Smooth muscle cell (in vitro differentiated cells): ENCODE data around the gene VAC14. TPM values are rescaled to one million over a fixed set of nuclear protein-coding genes. Genes with fewer than 3 reads are reported as not detected.

Experiments used
- DNase-seq: peaks from one replicate; lab custom pipeline; 2025; ENCODE audit not compliant: unreplicated experiment; lab: John Stamatoyannopoulos, UW
- H2AFZ ChIP-seq: fragments of 200-600 bp; sonication (generic); 2 replicates; pipeline ENCODE4 v1.6.0; 2016; ENCODE audit warnings: antibody characterized with exemption, low read depth, mild to moderate bottlenecking
- H3F3A ChIP-seq: fragments of 200-600 bp; sonication (generic); 2 replicates; pipeline ENCODE4 v1.6.0; 2017; ENCODE audit warnings: antibody characterized with exemption, low read depth
- H3K27ac ChIP-seq: fragments of 200-600 bp; sonication (generic); 2 replicates; pipeline ENCODE4 v1.5.1; 2016; ENCODE audit warnings: low read depth, mild to moderate bottlenecking
- H3K27me3 ChIP-seq: fragments of 200-600 bp; sonication (generic); 2 replicates; pipeline ENCODE4 v1.6.1; 2016; ENCODE audit warnings: low read depth, mild to moderate bottlenecking
- H3K36me3 ChIP-seq: fragments of 200-600 bp; sonication (generic); 2 replicates; pipeline ENCODE4 v1.5.1; 2016; ENCODE audit warnings: low read depth
- H3K4me1 ChIP-seq: fragments of 200-600 bp; sonication (generic); 2 replicates; pipeline ENCODE4 v1.5.1; 2016; ENCODE audit warnings: low read depth
- H3K4me2 ChIP-seq: fragments of 200-600 bp; sonication (generic); 2 replicates; pipeline ENCODE4 v1.6.0; 2016; ENCODE audit warnings: mild to moderate bottlenecking
- H3K4me3 ChIP-seq: fragments of 200-600 bp; sonication (generic); 2 replicates; pipeline ENCODE4 v1.5.1; 2016; ENCODE audit warnings: mild to moderate bottlenecking
- H3K79me2 ChIP-seq: fragments of 200-600 bp; sonication (generic); 2 replicates; pipeline ENCODE4 v1.6.0; 2016; ENCODE audit warnings: low read depth, mild to moderate bottlenecking
- H3K9ac ChIP-seq: fragments of 200-600 bp; sonication (generic); 2 replicates; pipeline ENCODE4 v1.6.0; 2016; ENCODE audit warnings: low read depth
- H3K9me3 ChIP-seq: fragments of 200-600 bp; sonication (generic); replicated peaks from 2 replicates; pipeline ENCODE4 v1.5.1; 2016; ENCODE audit warnings: low read depth
- H4K20me1 ChIP-seq: fragments of 200-600 bp; sonication (generic); 2 replicates; pipeline ENCODE4 v1.6.0; 2016; ENCODE audit warnings: low read depth
- WGBS: methylation state at CpG from one replicate; pipeline ENCODE4 v1.1.7; 2016; ENCODE audit warnings: low lambda C conversion rate; 5-methylcytosine and 5-hydroxymethylcytosine counted together
- polyA plus RNA-seq: library from polyadenylated mRNA; unstranded; fragments of >200 nt; fragmentation: Nextera tagmentation; extraction: Ambion mirVana; gene quantifications from 2 replicates; pipeline ENCODE4 v1.2.1, GENCODE V29; 2016
- total RNA-seq: library from RNA; depleted of rRNA; stranded (reverse); fragments of >200 nt; gene quantifications from 2 replicates; pipeline ENCODE4 v1.2.3, GENCODE V29; 2014
- TF ChIP-seq, protein P1 (sequence below): fragments of 200-600 bp; sonication (generic); IDR thresholded peaks from 2 replicates; pipeline ENCODE4 v1.5.1; 2017; ENCODE audit warnings: borderline replicate concordance, mild to moderate bottlenecking, antibody characterized with exemption; ENCODE audit not compliant: insufficient read depth, poor library complexity, severe bottlenecking

Gene VAC14
- total and polyA plus RNA-seq, 2 experiments from 2014 or later = 27.9 to 52.3 TPM

DNA sequence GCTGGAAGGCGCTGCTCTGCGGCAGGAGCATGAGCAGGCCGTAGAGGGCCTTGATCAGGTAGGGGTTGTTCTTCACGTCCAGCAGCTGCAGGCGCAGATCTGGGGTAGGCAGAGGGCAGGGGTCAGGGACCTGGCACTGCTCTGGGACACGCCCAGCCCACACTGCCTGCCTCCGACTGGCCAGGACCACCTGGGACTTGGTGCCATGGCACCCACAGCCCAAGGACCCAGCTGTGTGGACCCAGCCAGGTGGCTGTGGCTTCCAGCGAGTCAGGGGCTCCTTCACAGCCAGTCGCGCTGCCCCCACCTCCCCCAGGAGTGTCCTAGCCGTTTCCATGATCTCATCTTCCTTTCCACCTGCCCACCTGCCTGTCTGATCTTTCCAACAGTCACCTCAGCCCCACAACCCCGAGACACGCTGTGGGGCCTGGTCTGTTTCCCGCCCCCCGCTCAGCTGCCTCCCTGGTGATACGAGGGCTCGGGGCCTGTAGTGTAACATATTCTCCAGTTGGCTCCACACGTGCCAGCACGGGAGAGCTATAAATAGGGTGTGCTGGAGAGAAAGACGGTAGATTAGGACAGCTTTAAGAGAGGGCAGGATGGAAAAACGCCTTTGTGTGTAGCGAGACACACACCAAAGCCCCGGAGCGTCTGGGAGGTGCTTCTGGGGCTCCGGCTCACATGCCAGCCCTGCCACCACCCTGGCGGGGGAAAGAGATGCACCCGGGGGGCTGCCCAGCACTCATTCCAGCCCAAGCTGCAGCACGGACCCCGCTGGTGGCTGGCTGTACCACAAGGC lies 107.9 kb downstream of the VAC14 start:
- Histone ChIP-seq H3K4me2 (peak overlapping the region; percentile 72), H3K4me1 (peaks cover 13% of the 10 kb centered on the region), H3F3A (peaks cover 15% of the 10 kb centered on the region), H3K36me3 (no peaks in the 10 kb centered on the region), H2AFZ (no peak overlapping the region), H3K9ac (no peak overlapping the region), H3K9me3 (no peaks in the 10 kb centered on the region), H3K79me2 (no peaks in the 10 kb centered on the region), H3K27ac (peak overlapping the region; percentile 85), H3K27me3 (no peaks in the 10 kb centered on the region), H4K20me1 (no peaks in the 10 kb centered on the region), H3K4me3 (no peak overlapping the region)
- TF ChIP-seq, protein P1, sequence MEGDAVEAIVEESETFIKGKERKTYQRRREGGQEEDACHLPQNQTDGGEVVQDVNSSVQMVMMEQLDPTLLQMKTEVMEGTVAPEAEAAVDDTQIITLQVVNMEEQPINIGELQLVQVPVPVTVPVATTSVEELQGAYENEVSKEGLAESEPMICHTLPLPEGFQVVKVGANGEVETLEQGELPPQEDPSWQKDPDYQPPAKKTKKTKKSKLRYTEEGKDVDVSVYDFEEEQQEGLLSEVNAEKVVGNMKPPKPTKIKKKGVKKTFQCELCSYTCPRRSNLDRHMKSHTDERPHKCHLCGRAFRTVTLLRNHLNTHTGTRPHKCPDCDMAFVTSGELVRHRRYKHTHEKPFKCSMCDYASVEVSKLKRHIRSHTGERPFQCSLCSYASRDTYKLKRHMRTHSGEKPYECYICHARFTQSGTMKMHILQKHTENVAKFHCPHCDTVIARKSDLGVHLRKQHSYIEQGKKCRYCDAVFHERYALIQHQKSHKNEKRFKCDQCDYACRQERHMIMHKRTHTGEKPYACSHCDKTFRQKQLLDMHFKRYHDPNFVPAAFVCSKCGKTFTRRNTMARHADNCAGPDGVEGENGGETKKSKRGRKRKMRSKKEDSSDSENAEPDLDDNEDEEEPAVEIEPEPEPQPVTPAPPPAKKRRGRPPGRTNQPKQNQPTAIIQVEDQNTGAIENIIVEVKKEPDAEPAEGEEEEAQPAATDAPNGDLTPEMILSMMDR = no peak
- 68% methylated on average over 27 of the region's 29 CpGs for WGBS
- no peak for DNase-seq

DNA sequence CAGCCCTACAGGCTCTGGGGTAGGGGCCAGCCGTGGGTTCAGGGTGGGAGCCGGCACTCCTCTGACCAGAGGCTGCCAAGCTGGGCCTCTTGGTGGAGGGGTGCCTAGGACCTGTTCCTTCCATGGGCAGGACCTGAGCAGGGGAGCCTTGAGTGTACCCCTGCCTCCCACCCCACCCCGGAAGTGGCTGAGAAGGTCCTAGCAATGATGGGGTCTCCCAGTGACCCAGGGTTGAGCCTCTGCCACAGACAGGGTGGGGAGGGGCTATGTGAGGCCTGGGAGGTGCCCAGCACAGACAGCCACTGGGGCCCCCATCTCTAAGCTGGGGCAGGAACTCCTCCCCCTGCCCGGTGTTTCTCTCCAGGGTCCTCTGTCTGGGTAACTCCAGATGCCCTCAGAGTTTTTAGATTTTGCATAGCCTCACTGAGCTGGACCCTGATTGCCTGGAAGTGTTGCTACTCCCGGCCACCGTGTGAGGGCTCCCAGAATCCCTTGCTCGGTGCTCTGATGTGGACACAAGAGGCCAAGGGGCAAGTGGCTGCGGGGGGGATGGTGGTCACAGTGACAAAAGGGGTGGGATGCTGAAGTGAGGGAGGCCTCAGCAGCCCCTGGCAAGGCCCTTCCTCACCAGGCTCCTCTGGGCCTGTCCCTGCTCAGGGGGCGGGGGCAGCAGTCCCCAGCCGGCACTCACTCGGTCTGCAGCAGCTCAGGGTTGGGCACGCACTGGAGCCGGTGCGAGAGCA lies 108.7 kb downstream of the VAC14 start:
- Histone ChIP-seq H3K79me2 (no peaks in the 10 kb centered on the region), H3K36me3 (no peaks in the 10 kb centered on the region), H3K4me1 (peaks cover 13% of the 10 kb centered on the region), H3K9me3 (no peaks in the 10 kb centered on the region), H3F3A (peaks cover 15% of the 10 kb centered on the region), H3K9ac (peak overlapping the region; percentile 31), H3K4me2 (peak overlapping the region; percentile 72), H2AFZ (no peak overlapping the region), H4K20me1 (no peaks in the 10 kb centered on the region), H3K27me3 (no peaks in the 10 kb centered on the region), H3K4me3 (no peak overlapping the region), H3K27ac (peak overlapping the region; percentile 85)
- WGBS = 65% methylated on average over 14 of the region's 14 CpGs
- DNase-seq = no peak
- TF ChIP-seq, protein P1 = no peak

DNA sequence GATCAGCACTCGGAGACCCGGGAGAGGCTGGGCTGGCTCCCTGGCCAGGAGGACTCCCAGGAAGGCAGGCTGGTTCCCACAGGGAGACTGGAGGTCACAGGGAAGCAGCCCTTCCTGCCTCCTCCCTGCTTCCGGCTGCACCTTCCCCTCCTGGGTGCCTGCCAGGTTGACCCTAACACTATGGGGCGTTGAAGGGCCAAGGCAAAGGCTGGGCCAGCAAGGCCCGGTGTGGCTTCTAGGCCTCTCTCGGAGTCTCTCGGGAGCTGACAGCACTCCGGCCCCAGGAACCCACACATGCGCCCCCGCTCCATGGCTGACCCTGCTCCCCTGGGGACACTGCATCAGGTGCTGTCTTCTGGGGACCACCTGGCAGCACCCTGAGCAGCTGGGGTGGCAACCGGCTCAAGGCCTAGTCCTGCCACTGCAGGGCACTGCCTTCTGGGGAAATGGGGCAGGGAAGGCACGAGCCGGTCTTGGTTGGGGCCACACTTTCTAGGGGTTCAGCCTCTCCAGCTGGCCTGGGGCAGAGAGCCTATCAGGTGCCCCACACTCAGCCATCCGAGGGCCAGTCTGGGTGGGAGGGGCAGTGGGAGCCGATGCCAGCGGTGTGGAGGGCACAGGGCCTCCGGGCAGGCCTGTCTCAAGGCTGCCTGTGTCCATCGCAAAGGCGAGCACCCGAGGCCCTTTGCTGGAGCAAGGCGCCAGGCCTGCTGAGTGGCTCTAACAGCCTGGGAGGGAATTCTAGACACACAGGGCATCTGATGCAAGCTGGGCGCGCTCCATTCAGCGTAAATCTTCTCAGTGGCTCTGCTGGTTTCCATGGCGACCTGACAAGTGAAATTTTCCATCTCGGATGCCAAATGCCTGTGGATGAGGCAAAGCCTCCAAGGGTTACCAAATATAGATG lies 109.5 kb downstream of the VAC14 start:
- Histone ChIP-seq H3K9ac (peak overlapping the region; percentile 64), H3K27ac (peak overlapping the region; percentile 85), H3K9me3 (no peaks in the 10 kb centered on the region), H3K4me1 (peaks cover 14% of the 10 kb centered on the region), H3F3A (peaks cover 15% of the 10 kb centered on the region), H3K4me3 (no peak overlapping the region), H2AFZ (no peak overlapping the region), H3K4me2 (peak overlapping the region; percentile 72), H3K79me2 (no peaks in the 10 kb centered on the region), H3K36me3 (no peaks in the 10 kb centered on the region), H3K27me3 (no peaks in the 10 kb centered on the region), H4K20me1 (no peaks in the 10 kb centered on the region)
- TF ChIP-seq, protein P1 = no peak
- WGBS = 60% methylated on average over 26 of the region's 26 CpGs
- DNase-seq = peak; percentile 49
